Measurements from ENCODE around the gene IL24.

IL24 gene

GRCh38 chr1:206945779-206946178, 48.5 kb downstream of the IL24 start:
- Histone ChIP-seq H3K27ac (no peak overlapping the region), H3K9ac (no peak overlapping the region), H3K4me1 (peaks cover 28 to 49% (median 43%) of the 10 kb centered on the region in 10 experiments), H3K4me3 (no peak overlapping the region), H3K9me3 (replicated peaks in 1 of 11) (peaks cover 0 to 13% (median 5%) of the 10 kb centered on the region in 11 experiments; a peak in 7 of 22 replicates), H3K4me2 (no peak overlapping the region), H3K36me3 (no peaks in the 10 kb centered on the region), H3K27me3 (no peaks in the 10 kb centered on the region), H4K20me1 (no peaks in the 10 kb centered on the region)
- no peak for TF ChIP-seq Cebpa-rat (IDR thresholded peaks at IDR 0.05)

- no peaks in the 10 kb centered on the region for H3K27me3 ChIP-seq
- H3K9ac ChIP-seq = no peak within 1 kb of the TSS
- peak within 1 kb of the TSS in 2 of 11 experiments; percentile 19 to 22; a peak in 1 of 22 replicates for H3K27ac ChIP-seq
- peaks cover 0 to 14% (median 5%) of the 10 kb centered on the region in 11 experiments; a peak in 7 of 22 replicates for H3K9me3 ChIP-seq (replicated peaks in 1 of 11)
- no peak for TF ChIP-seq Cebpa-rat (IDR thresholded peaks at IDR 0.05)
- peaks cover 30 to 54% (median 47%) of the 10 kb centered on the region in 10 experiments for H3K4me1 ChIP-seq
- peak within 1 kb of the TSS; percentile 3 to 93 (median 78); a peak in 13 of 22 replicates for H3K4me2 ChIP-seq
- no peaks in the 10 kb centered on the region for H3K36me3 ChIP-seq
- no peak within 1 kb of the TSS for H3K4me3 ChIP-seq
- H4K20me1 ChIP-seq = no peaks in the 10 kb centered on the region
These were observed 49.0 kb downstream of the IL24 start, which contains the start of gene PIGR for GRCh38 chr1:206946261-206946660. Gene PIGR, minus strand, starts transcription at chr1:206946466. Its CDS starts 5,935 bp downstream, at chr1:206940531.

GRCh38 chr1:206947255-206947654, 50.0 kb downstream of the IL24 start:
- no peaks in the 10 kb centered on the region for H3K36me3 ChIP-seq
- H3K4me1 ChIP-seq = peaks cover 37 to 64% (median 57%) of the 10 kb centered on the region in 10 experiments
- no peaks in the 10 kb centered on the region for H3K27me3 ChIP-seq
- H4K20me1 ChIP-seq = no peaks in the 10 kb centered on the region
- H3K27ac ChIP-seq = peak overlapping the region in 2 of 11 experiments; percentile 19 to 22; a peak in 1 of 22 replicates
- H3K4me3 ChIP-seq = no peak overlapping the region
- H3K4me2 ChIP-seq = peak overlapping the region; percentile 3 to 93 (median 78); a peak in 14 of 22 replicates
- TF ChIP-seq Cebpa-rat (IDR thresholded peaks at IDR 0.05) = no peak
- no peak overlapping the region for H3K9ac ChIP-seq
- H3K9me3 ChIP-seq (replicated peaks in 1 of 11) = peaks cover 0 to 14% (median 5%) of the 10 kb centered on the region in 11 experiments; a peak in 7 of 22 replicates

GRCh38 chr1:206949208-206949607, 52.0 kb downstream of the IL24 start:
- H3K36me3 ChIP-seq = no peaks in the 10 kb centered on the region
- H3K27ac ChIP-seq = peak overlapping the region in 10 of 11 experiments; percentile 13 to 70 (median 52); a peak in 16 of 22 replicates
- H3K4me1 ChIP-seq = peaks cover 37 to 83% (median 64%) of the 10 kb centered on the region in 10 experiments
- no peaks in the 10 kb centered on the region for H4K20me1 ChIP-seq
- TF ChIP-seq Cebpa-rat (IDR thresholded peaks at IDR 0.05) = no peak
- peak overlapping the region in 3 of 10 experiments; percentile 15 to 26 (median 16); a peak in 4 of 20 replicates for H3K4me3 ChIP-seq
- H3K4me2 ChIP-seq = peak overlapping the region; percentile 62 to 93 (median 78)
- peak overlapping the region in 7 of 11 experiments; percentile 12 to 48 (median 18); a peak in 7 of 22 replicates for H3K9ac ChIP-seq
- H3K9me3 ChIP-seq (replicated peaks in 1 of 11) = peaks cover 0 to 14% (median 5%) of the 10 kb centered on the region in 11 experiments; a peak in 7 of 22 replicates
- no peaks in the 10 kb centered on the region for H3K27me3 ChIP-seq

- TF ChIP-seq Cebpa-rat (IDR thresholded peaks at IDR 0.05) = no peak
- Histone ChIP-seq H3K27me3 (no peaks in the 10 kb centered on the region), H3K9me3 (replicated peaks in 1 of 11) (peaks cover 0 to 14% (median 5%) of the 10 kb centered on the region in 11 experiments; a peak in 7 of 22 replicates), H3K36me3 (no peaks in the 10 kb centered on the region), H3K27ac (peak overlapping the region in 10 of 11 experiments; percentile 13 to 70 (median 52); a peak in 16 of 22 replicates), H3K9ac (peak overlapping the region in 6 of 11 experiments; percentile 12 to 48 (median 26); a peak in 6 of 22 replicates), H3K4me1 (peaks cover 37 to 87% (median 66%) of the 10 kb centered on the region in 10 experiments), H3K4me3 (peak overlapping the region in 1 of 10 experiments; percentile 16; a peak in 2 of 20 replicates), H4K20me1 (no peaks in the 10 kb centered on the region), H3K4me2 (peak overlapping the region; percentile 62 to 93 (median 78))
These were observed 52.4 kb downstream of the IL24 start for GRCh38 chr1:206949641-206950040.

- H3K9me3 ChIP-seq (replicated peaks in 1 of 11) = peaks cover 0 to 14% (median 5%) of the 10 kb centered on the region in 11 experiments; a peak in 7 of 22 replicates
- H3K4me2 ChIP-seq = peak overlapping the region in 10 of 11 experiments; percentile 4 to 93 (median 72); a peak in 19 of 22 replicates
- H3K27ac ChIP-seq = peak overlapping the region in 5 of 11 experiments; percentile 2 to 43 (median 24); a peak in 5 of 22 replicates
- H3K27me3 ChIP-seq = no peaks in the 10 kb centered on the region
- TF ChIP-seq Cebpa-rat (IDR thresholded peaks at IDR 0.05) = no peak
- H3K9ac ChIP-seq = 0 out of 22 replicates have a peak overlapping the region, but pooled peaks of 1 of the 11 experiments have one; percentile 17
- H3K36me3 ChIP-seq = no peaks in the 10 kb centered on the region
- no peak overlapping the region for H3K4me3 ChIP-seq
- peaks cover 47 to 100% (median 83%) of the 10 kb centered on the region in 10 experiments for H3K4me1 ChIP-seq
- H4K20me1 ChIP-seq = no peaks in the 10 kb centered on the region
These were observed 54.3 kb downstream of the IL24 start for GRCh38 chr1:206951318-206952100.

GRCh38 chr1:206952171-206952570, 54.9 kb downstream of the IL24 start:
- Histone ChIP-seq H3K9me3 (replicated peaks in 1 of 11) (peaks cover 0 to 14% (median 5%) of the 10 kb centered on the region in 11 experiments; a peak in 7 of 22 replicates), H3K36me3 (no peaks in the 10 kb centered on the region), H4K20me1 (no peaks in the 10 kb centered on the region), H3K9ac (peak overlapping the region in 2 of 11 experiments; percentile 17 to 25; a peak in 1 of 22 replicates), H3K4me3 (no peak overlapping the region), H3K27me3 (no peaks in the 10 kb centered on the region), H3K4me2 (peak overlapping the region in 9 of 11 experiments; percentile 4 to 93 (median 79); a peak in 15 of 22 replicates), H3K27ac (peak overlapping the region in 5 of 11 experiments; percentile 2 to 43 (median 24); a peak in 5 of 22 replicates), H3K4me1 (peaks cover 54 to 100% (median 85%) of the 10 kb centered on the region in 10 experiments)
- TF ChIP-seq Cebpa-rat (IDR thresholded peaks at IDR 0.05) = no peak

GRCh38 chr1:206953126-206953525, 55.9 kb downstream of the IL24 start:
- no peaks in the 10 kb centered on the region for H4K20me1 ChIP-seq
- no peaks in the 10 kb centered on the region for H3K36me3 ChIP-seq
- peaks cover 49 to 91% (median 78%) of the 10 kb centered on the region in 10 experiments for H3K4me1 ChIP-seq
- no peak overlapping the region for H3K4me3 ChIP-seq
- H3K9ac ChIP-seq = no peak overlapping the region
- no peak for TF ChIP-seq Cebpa-rat (IDR thresholded peaks at IDR 0.05)
- peaks cover 0 to 14% (median 5%) of the 10 kb centered on the region in 11 experiments; a peak in 7 of 22 replicates for H3K9me3 ChIP-seq (replicated peaks in 1 of 11)
- H3K27ac ChIP-seq = peak overlapping the region in 1 of 11 experiments; percentile 41; a peak in 1 of 22 replicates
- H3K27me3 ChIP-seq = no peaks in the 10 kb centered on the region
- H3K4me2 ChIP-seq = peak overlapping the region in 4 of 11 experiments; percentile 4 to 93 (median 82); a peak in 4 of 22 replicates

Data from BLaER1 treated with 17β-estradiol and CSF1 and Interleukin-3, amounts not matched to agents 10 nM and 100 nM (cell line).